K562 (cell line): Measurements from ENCODE around the gene ZFP69B. TPM values are rescaled to one million over a fixed set of nuclear protein-coding genes. Genes with fewer than 3 reads are reported as not detected.

Experiments used
- ATAC-seq: fragments of 200-7000 bp; cut with Tn5 transposase; 3 replicates; pipeline ENCODE4 v1.9.1; 2020; ENCODE audit warnings: moderate library complexity
- BruUV-seq: library from RNA; stranded (reverse); fragments of 400-500 nt; replicated peaks from 2 replicates; lab custom pipeline; 2021; lab: Mats Ljungman, UMichigan
- CTCF ChIA-PET: fragments of 300-600 bp; formaldehyde crosslinking; extraction: SDS; loops from one replicate; lab custom pipeline; 2021; ENCODE audit warnings: low intra/inter-chr PET ratio; lab: Yijun Ruan, JAX
- POLR2A ChIA-PET: fragments of 300-600, 350-650 bp; sonication (Branson Sonifier 250); formaldehyde crosslinking; extraction: SDS; loops from one replicate; lab custom pipeline; 2021; ENCODE audit warnings: antibody characterized with exemption, inconsistent platforms; lab: Yijun Ruan, JAX
- DNase-seq, 4 experiments: peaks; one replicate each; pipeline versions ENCODE4 v3.0.0 to v3.0.0-alpha.2; 2011 to 2018; ENCODE audit warnings: low spot score in 3 of 4, mixed read lengths in 3 of 4; ENCODE audit errors: extremely low read depth in 1 of 4
- FAIRE-seq: peaks from 2 replicates; lab custom pipeline; 2011; peaks lifted over from hg19 to GRCh38; lab: Jason Lieb, UNC
- H2AFZ ChIP-seq: 2 replicates; pipeline ENCODE4 v1.6.0; 2011; ENCODE audit warnings: low read depth, low read length, control low read depth, inconsistent platforms
- H3K27ac ChIP-seq: fragments of 200-600 bp; 3 replicates; pipeline ENCODE4 v1.8.0; 2011; ENCODE audit warnings: low read depth, mild to moderate bottlenecking, control low read depth, inconsistent platforms, low read length, moderate library complexity, mixed read lengths; ENCODE audit errors: extremely low read depth
- H3K27me3 ChIP-seq, 2 experiments: fragments of 300-600 bp in 1 of 2; 2 replicates in 1 of 2; 3 replicates in 1 of 2; pipeline versions ENCODE4 v1.6.0 to v1.8.0; 2011; ENCODE audit warnings: inconsistent platforms in 2 of 2, low read length in 2 of 2, mild to moderate bottlenecking in 1 of 2, mixed read lengths in 1 of 2, moderate library complexity in 1 of 2; ENCODE audit not compliant: control insufficient read depth in 2 of 2, insufficient read depth in 2 of 2
- H3K36me3 ChIP-seq: fragments of 300-600 bp; 3 replicates; pipeline ENCODE4 v1.8.0; 2011; ENCODE audit warnings: mild to moderate bottlenecking, low read length, inconsistent platforms; ENCODE audit not compliant: control insufficient read depth, insufficient read depth
- H3K4me1 ChIP-seq, 2 experiments: fragments of 200-600 bp in 1 of 2; replicated peaks in 1 of 2; 2 replicates in 1 of 2; 3 replicates in 1 of 2; pipeline versions ENCODE4 v1.5.1 to v1.8.0; 2011; ENCODE audit warnings: inconsistent platforms in 2 of 2, low read length in 2 of 2, mild to moderate bottlenecking in 1 of 2, mixed read lengths in 1 of 2, moderate library complexity in 1 of 2; ENCODE audit not compliant: control insufficient read depth in 2 of 2, insufficient read depth in 2 of 2
- H3K4me2 ChIP-seq: 2 replicates; pipeline ENCODE4 v1.6.1; 2011; ENCODE audit warnings: low read length, control low read depth, inconsistent platforms, mixed read lengths; ENCODE audit not compliant: insufficient read depth
- H3K4me3 ChIP-seq: fragments of 200-600 bp; sonication (generic), shearing (Covaris generic); 2 replicates; pipeline ENCODE4 v1.5.1; 2016; ENCODE audit warnings: control low read depth, inconsistent platforms
- H3K79me2 ChIP-seq: fragments of 200-600 bp; 3 replicates; pipeline ENCODE4 v1.8.0; 2011; ENCODE audit warnings: low read length, inconsistent platforms; ENCODE audit not compliant: control insufficient read depth, insufficient read depth
- H3K9ac ChIP-seq, 2 experiments: 2 replicates each; pipeline versions ENCODE4 v1.6.0 to v1.6.1; 2011; ENCODE audit warnings: low read depth in 2 of 2, low read length in 2 of 2, control low read depth in 1 of 2, inconsistent platforms in 1 of 2, mild to moderate bottlenecking in 1 of 2, mixed read lengths in 1 of 2; ENCODE audit not compliant: insufficient read depth in 1 of 2
- H3K9me1 ChIP-seq: one replicate; pipeline ENCODE4 v1.6.0; 2011; ENCODE audit warnings: inconsistent platforms, mild to moderate bottlenecking, low read length, moderate library complexity; ENCODE audit not compliant: control insufficient read depth, insufficient read depth
- H3K9me3 ChIP-seq: replicated peaks from 2 replicates; pipeline ENCODE4 v1.5.1; 2011; ENCODE audit warnings: low read depth, low read length, inconsistent platforms; ENCODE audit not compliant: control insufficient read depth, insufficient read depth
- H4K20me1 ChIP-seq: replicated peaks from 2 replicates; pipeline ENCODE4 v1.6.1; 2011; ENCODE audit warnings: low read length, inconsistent platforms, mixed read lengths; ENCODE audit not compliant: control insufficient read depth, insufficient read depth
- GTF3C2 ChIP-seq: IDR thresholded peaks from 3 replicates; pipeline ENCODE4 v1.6.1; 2011; ENCODE audit warnings: borderline replicate concordance, mild to moderate bottlenecking, moderate library complexity; ENCODE audit not compliant: insufficient read length; ENCODE audit errors: extremely low read depth
- WGBS: fragments of 100-300 bp; shearing (Covaris generic); methylation state at CpG from one replicate; pipeline ENCODE4 v1.1.6; 2016; ENCODE audit warnings: low coverage, mixed read lengths; ENCODE audit not compliant: insufficient coverage; ENCODE audit errors: missing lambda C conversion rate; 5-methylcytosine and 5-hydroxymethylcytosine counted together
- in situ Hi-C: fragments of 300-500 bp; cut with MboI; formaldehyde crosslinking; loops from 4 replicates; pipeline ENCODE4 v1.15.0; 2018; ENCODE audit warnings: inconsistent platforms, mixed read lengths
- intact Hi-C: fragments of 100-400 bp; cut with micrococcal nuclease; formaldehyde crosslinking; loops from 2 replicates; pipeline ENCODE4 v1.14.2; 2022
- polyA plus RNA-seq, 8 experiments: library from polyadenylated mRNA; depleted of rRNA in 4 of 8; stranded (reverse) in 5 of 8; unstranded in 3 of 8; fragments of >200 nt; fragmentation: Nextera tagmentation in 2 of 8; fragmentation: Illumina TruSeq in 1 of 8; extraction: Ambion mirVana in 2 of 8; extraction: Trizol in 1 of 8; gene quantifications; 2 replicates each; pipeline versions ENCODE4 v1.2.1 to v1.2.3, GENCODE V29; 2011 to 2014; ENCODE audit warnings: inconsistent platforms in 1 of 8, missing spikeins in 1 of 8
- total RNA-seq, 7 experiments: library from RNA; depleted of rRNA in 6 of 7; stranded (reverse); fragments of >200 nt in 6 of 7; fragmentation: Illumina TruSeq in 2 of 7; extraction: Trizol in 2 of 7; gene quantifications; 2 replicates each; pipeline versions ENCODE4 v1.2.1 to v1.2.3, GENCODE V29; 2011 to 2021; ENCODE audit warnings: low replicate concordance in 1 of 7

Gene ZFP69B
- total and polyA plus RNA-seq, 9 of the 15 experiments (the other 6 are each of a cell fraction or from before 2014, with no cell fraction given): 1.6 to 10.3 (median 8.4) TPM

GRCh38 chr1:40409467-40409866, 40.8 kb upstream of the ZFP69B start:
- 98% methylated on average over 4 of the region's 4 CpGs for WGBS
- in situ Hi-C loops: loop anchor here (5.0 kb wide), 2 partner anchors 257 to 327 kb away; no protein-coding TSS in a partner anchor

More at GRCh38 chr1:40409467-40409866, 40.8 kb upstream of the ZFP69B start:
- no TSS peak for BruUV-seq
- H3K4me2 ChIP-seq: no peak overlapping the region
- H3K9me1 ChIP-seq: no peaks in the 10 kb centered on the region
- H3K9ac ChIP-seq: no peak overlapping the region
- no peak for TF ChIP-seq GTF3C2
- no peak overlapping the region for H3K27ac ChIP-seq
- H3K36me3 ChIP-seq: peaks cover 81% of the 10 kb centered on the region
- ATAC-seq: no peak
- no peak for FAIRE-seq
- H3K27me3 ChIP-seq: no peaks in the 10 kb centered on the region
- H3K9me3 ChIP-seq: no peaks in the 10 kb centered on the region
- H2AFZ ChIP-seq: no peak overlapping the region
- no peak overlapping the region for H3K4me3 ChIP-seq
- ChIA-PET POLR2A (no interaction called here), CTCF (interaction anchor here (1.0 kb wide), 1 partner anchor 30 kb away, joined by 3 read pairs; no protein-coding TSS in a partner anchor)
- peaks cover 61% of the 10 kb centered on the region for H3K79me2 ChIP-seq
- H3K4me1 ChIP-seq: peaks cover 0 to 3% of the 10 kb centered on the region in 2 experiments; a peak in 1 of 5 replicates
- intact Hi-C loops: no loop called here
- H4K20me1 ChIP-seq: no peaks in the 10 kb centered on the region
- no peak for DNase-seq
